GF-D8 (cell line): ENCODE measurements around the gene UFD1.

Experiments
- DNase-seq: peaks from one replicate; lab custom pipeline; 2025; lab: John Stamatoyannopoulos, UW

Gene UFD1

GRCh38 chr22:19422440-19423301, 56.3 kb downstream of the UFD1 start:
- no peak for DNase-seq

GRCh38 chr22:19420321-19420720, 58.7 kb downstream of the UFD1 start:
- no peak for DNase-seq

- peak; percentile 94 for DNase-seq
Measured at GRCh38 chr22:19419464-19420178, 59.4 kb downstream of the UFD1 start.

- DNase-seq: peak; percentile 96
Measured at GRCh38 chr22:19419086-19419463, 59.9 kb downstream of the UFD1 start.

GRCh38 chr22:19412923-19413322, 66.1 kb downstream of the UFD1 start:
- DNase-seq: no peak

- DNase-seq: no peak
Measured at GRCh38 chr22:19412478-19412877, 66.5 kb downstream of the UFD1 start.

- no peak for DNase-seq
Measured at GRCh38 chr22:19411690-19412045, 67.3 kb downstream of the UFD1 start.

- DNase-seq: no peak
Measured at GRCh38 chr22:19410941-19411689, 67.9 kb downstream of the UFD1 start.

GRCh38 chr22:19407649-19408606, 71.1 kb downstream of the UFD1 start:
- no peak for DNase-seq

- DNase-seq: no peak
Measured at GRCh38 chr22:19406846-19407245, 72.1 kb downstream of the UFD1 start.

GRCh38 chr22:19406281-19406811, 72.6 kb downstream of the UFD1 start:
- DNase-seq: no peak

GRCh38 chr22:19405652-19406051, 73.3 kb downstream of the UFD1 start:
- no peak for DNase-seq

GRCh38 chr22:19405133-19405532, 73.9 kb downstream of the UFD1 start:
- DNase-seq: no peak

- DNase-seq: no peak
Measured at GRCh38 chr22:19404676-19405075, 74.3 kb downstream of the UFD1 start.

- no peak for DNase-seq
Measured at GRCh38 chr22:19402642-19403191, 76.3 kb downstream of the UFD1 start.

GRCh38 chr22:19401483-19401882, 77.5 kb downstream of the UFD1 start:
- no peak for DNase-seq

GRCh38 chr22:19400881-19401280, 78.1 kb downstream of the UFD1 start:
- DNase-seq: no peak
